ENCODE results near the gene IQUB.
"Not testable (repeated sequence)": the region's sequence is repeated elsewhere in the genome, so short reads cannot be mapped to it uniquely, and the experiment has no call there.

IQUB gene

GRCh38 chr7:123435080-123435700 is 99.2 kb downstream of the IQUB start:
- DNase-seq = no peak
- in situ Hi-C loops (cut with MboI; ENCODE audit: low pct_unique_long_range_greater_than_20kb, low sequenced_read_pairs) = no loop called here

GRCh38 chr7:123433665-123434064 is 100.7 kb downstream of the IQUB start:
- in situ Hi-C loops (cut with MboI; ENCODE audit: low pct_unique_long_range_greater_than_20kb, low sequenced_read_pairs) = no loop called here
- no peak for DNase-seq

- in situ Hi-C loops (cut with MboI; ENCODE audit: low pct_unique_long_range_greater_than_20kb, low sequenced_read_pairs) = no loop called here
- no peak for DNase-seq
Measured at GRCh38 chr7:123432601-123433000, 101.8 kb downstream of the IQUB start.

GRCh38 chr7:123431075-123431614 is 103.2 kb downstream of the IQUB start:
- no peak for DNase-seq
- in situ Hi-C loops (cut with MboI; ENCODE audit: low pct_unique_long_range_greater_than_20kb, low sequenced_read_pairs) = no loop called here

GRCh38 chr7:123425246-123425645 is 109.1 kb downstream of the IQUB start:
- in situ Hi-C loops (cut with MboI; ENCODE audit: low pct_unique_long_range_greater_than_20kb, low sequenced_read_pairs) = no loop called here

GRCh38 chr7:123424463-123424862 is 109.9 kb downstream of the IQUB start:
- in situ Hi-C loops (cut with MboI; ENCODE audit: low pct_unique_long_range_greater_than_20kb, low sequenced_read_pairs) = no loop called here
- DNase-seq = no peak

More at GRCh38 chr7:123425246-123425645, 109.1 kb downstream of the IQUB start:
- DNase-seq = no peak

DNA sequence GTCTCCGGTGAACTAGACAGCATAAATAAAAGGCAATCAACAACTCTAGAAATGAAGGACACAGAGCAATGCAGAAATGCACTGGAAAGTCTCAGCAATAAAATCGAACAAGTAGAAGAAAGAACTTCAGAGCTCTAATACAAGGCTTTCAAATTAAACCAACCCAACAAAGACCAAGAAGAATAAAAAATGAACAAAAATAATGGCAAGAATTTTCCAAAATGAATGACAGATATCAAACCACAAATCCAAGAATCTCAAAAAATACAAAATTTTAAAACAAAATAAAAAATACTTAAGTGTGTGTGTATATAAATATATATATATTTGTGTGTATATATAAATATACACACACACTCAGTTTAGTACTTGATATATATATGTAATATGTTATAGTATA is 110.8 kb downstream of the IQUB start:
- no peak for DNase-seq
- in situ Hi-C loops (cut with MboI; ENCODE audit: low pct_unique_long_range_greater_than_20kb, low sequenced_read_pairs) = no loop called here

DNA sequence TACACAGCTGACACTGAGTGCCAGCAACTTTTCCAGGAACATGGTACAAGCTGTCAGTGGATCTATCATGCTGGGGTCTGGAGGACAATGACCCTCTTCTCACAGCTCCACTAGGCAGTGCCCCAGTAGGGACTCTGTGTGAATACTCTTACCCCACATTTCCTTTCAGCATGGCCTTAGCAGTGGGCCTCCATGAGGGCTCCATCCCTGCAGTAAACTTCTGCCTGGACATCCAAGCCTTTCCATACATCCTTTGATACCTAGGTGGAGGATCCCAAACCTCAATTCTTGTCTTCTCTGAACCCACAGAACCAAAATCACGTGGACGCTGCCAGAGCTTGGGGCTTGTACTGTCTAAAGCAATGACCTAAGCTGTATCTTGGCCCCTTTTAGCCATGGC is 116.8 kb downstream of the IQUB start:
- in situ Hi-C loops (cut with MboI; ENCODE audit: low pct_unique_long_range_greater_than_20kb, low sequenced_read_pairs) = no loop called here
- DNase-seq = no peak

- peak; percentile 28 for DNase-seq
- in situ Hi-C loops (cut with MboI; ENCODE audit: low pct_unique_long_range_greater_than_20kb, low sequenced_read_pairs) = no loop called here
Measured at GRCh38 chr7:123415625-123416024, 118.8 kb downstream of the IQUB start.

DNA sequence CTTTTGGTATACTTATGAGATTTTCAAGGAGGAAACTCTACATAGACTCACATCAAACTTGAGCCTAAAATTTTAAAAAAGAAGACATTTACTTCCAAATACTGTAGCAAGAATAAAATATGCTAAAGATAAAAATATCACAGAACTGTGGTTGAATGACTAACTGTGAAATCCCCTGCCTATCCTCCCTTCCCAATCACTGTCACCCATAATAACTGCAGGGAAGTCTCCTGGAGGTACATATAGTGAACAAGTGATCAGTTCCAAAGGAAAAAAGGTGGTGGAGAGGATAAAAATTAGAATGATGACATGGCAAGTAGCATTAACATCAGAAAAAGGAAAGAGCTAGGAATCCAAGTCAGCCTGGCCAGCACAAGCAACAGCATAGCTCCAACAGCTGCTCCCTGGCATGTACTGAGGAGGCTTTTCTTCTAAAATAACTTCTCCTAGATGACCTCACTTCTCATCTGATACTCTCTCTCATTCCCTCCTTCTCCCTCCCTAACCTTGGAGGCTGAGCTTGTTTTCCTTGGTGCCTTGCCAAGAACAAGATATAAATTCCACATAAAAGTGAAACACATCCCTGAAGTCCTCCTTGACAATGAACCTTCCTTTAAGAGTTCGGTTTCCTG is 124.0 kb downstream of the IQUB start:
- in situ Hi-C loops (cut with MboI; ENCODE audit: low pct_unique_long_range_greater_than_20kb, low sequenced_read_pairs) = no loop called here
- DNase-seq = no peak

DNA sequence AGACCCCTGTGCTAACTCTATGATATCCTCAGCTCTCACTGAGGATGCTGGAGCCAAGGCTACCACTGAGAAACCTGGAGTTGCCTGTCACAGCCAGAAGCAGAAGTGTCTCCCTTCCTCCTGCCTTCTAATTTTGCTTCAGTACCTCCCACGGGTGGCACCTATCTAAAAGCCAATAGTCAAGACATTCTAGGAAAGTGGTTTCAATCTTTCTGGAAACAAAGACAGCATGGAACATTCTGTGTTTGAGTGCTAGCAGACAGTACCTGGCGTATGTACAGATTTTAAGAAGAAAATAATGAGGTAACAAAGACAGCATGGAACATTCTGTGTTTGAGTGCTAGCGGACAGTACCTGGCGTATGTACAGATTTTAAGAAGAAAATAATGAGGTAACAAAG is 126.4 kb downstream of the IQUB start:
- in situ Hi-C loops (cut with MboI; ENCODE audit: low pct_unique_long_range_greater_than_20kb, low sequenced_read_pairs); DNase-seq: not testable (repeated sequence)
